Choroid plexus epithelial cell (primary cell): Measurements from ENCODE around the gene ST3GAL3.
A peak's percentile ranks its signal among the peaks of the same experiment; 100 is the strongest.

Experiments
- DNase-seq: peaks from one replicate; pipeline ENCODE4 v3.0.0-alpha.2; 2010; ENCODE audit warnings: low read depth
- H3K4me3 ChIP-seq: 2 replicates; pipeline ENCODE4 v1.5.1; 2011; ENCODE audit warnings: low read depth, mild to moderate bottlenecking, control low read depth, low read length, moderate library complexity
- CTCF ChIP-seq: conservative IDR thresholded peaks from 2 replicates; pipeline ENCODE4 v1.5.1; 2011; ENCODE audit warnings: low read depth, mild to moderate bottlenecking, control low read depth, inconsistent platforms, low read length, moderate library complexity

ST3GAL3 gene

GRCh38 chr1:43974443-43975248, 267.3 kb downstream of the ST3GAL3 start, which contains the start of gene ATP6V0B:
Gene ATP6V0B, plus strand, starts transcription at chr1:43974960. Its CDS starts 81 bp downstream, at chr1:43975041.
- H3K4me3 ChIP-seq, result peak within 1 kb of the TSS; percentile 97
- peak; percentile 95 for DNase-seq
- TF ChIP-seq CTCF, result no peak

GRCh38 chr1:43975249-43975961, 268.1 kb downstream of the ST3GAL3 start:
- H3K4me3 ChIP-seq, result peak overlapping the region; percentile 97
- TF ChIP-seq CTCF, result no peak
- DNase-seq, result peak; percentile 33

- peak overlapping the region; percentile 97 for H3K4me3 ChIP-seq
- TF ChIP-seq CTCF, result peak; percentile 19
- no peak for DNase-seq
Measured at GRCh38 chr1:43976045-43976444, 268.7 kb downstream of the ST3GAL3 start.

GRCh38 chr1:43976890-43977289, 269.6 kb downstream of the ST3GAL3 start:
- no peak for TF ChIP-seq CTCF
- H3K4me3 ChIP-seq, result no peak overlapping the region

GRCh38 chr1:43977376-43978263, 270.3 kb downstream of the ST3GAL3 start:
- no peak overlapping the region for H3K4me3 ChIP-seq
- TF ChIP-seq CTCF, result no peak
- DNase-seq, result no peak

More at GRCh38 chr1:43976890-43977289, 269.6 kb downstream of the ST3GAL3 start:
- DNase-seq, result no peak

GRCh38 chr1:43978264-43978550, 270.9 kb downstream of the ST3GAL3 start:
- DNase-seq, result no peak
- no peak for TF ChIP-seq CTCF
- peak overlapping the region; percentile 66 for H3K4me3 ChIP-seq
